Smooth muscle cell (in vitro differentiated cells): ENCODE measurements around the gene TMEM223. TPM values are rescaled to one million over a fixed set of nuclear protein-coding genes. Genes with fewer than 3 reads are reported as not detected.

ENCODE experiments used
- DNase-seq: peaks from one replicate; lab custom pipeline; 2025; ENCODE audit not compliant: unreplicated experiment; lab: John Stamatoyannopoulos, UW
- H2AFZ ChIP-seq: fragments of 200-600 bp; sonication (generic); 2 replicates; pipeline ENCODE4 v1.6.0; 2016; ENCODE audit warnings: antibody characterized with exemption, low read depth, mild to moderate bottlenecking
- H3F3A ChIP-seq: fragments of 200-600 bp; sonication (generic); 2 replicates; pipeline ENCODE4 v1.6.0; 2017; ENCODE audit warnings: antibody characterized with exemption, low read depth
- H3K27ac ChIP-seq: fragments of 200-600 bp; sonication (generic); 2 replicates; pipeline ENCODE4 v1.5.1; 2016; ENCODE audit warnings: low read depth, mild to moderate bottlenecking
- H3K27me3 ChIP-seq: fragments of 200-600 bp; sonication (generic); 2 replicates; pipeline ENCODE4 v1.6.1; 2016; ENCODE audit warnings: low read depth, mild to moderate bottlenecking
- H3K36me3 ChIP-seq: fragments of 200-600 bp; sonication (generic); 2 replicates; pipeline ENCODE4 v1.5.1; 2016; ENCODE audit warnings: low read depth
- H3K4me1 ChIP-seq: fragments of 200-600 bp; sonication (generic); 2 replicates; pipeline ENCODE4 v1.5.1; 2016; ENCODE audit warnings: low read depth
- H3K4me2 ChIP-seq: fragments of 200-600 bp; sonication (generic); 2 replicates; pipeline ENCODE4 v1.6.0; 2016; ENCODE audit warnings: mild to moderate bottlenecking
- H3K4me3 ChIP-seq: fragments of 200-600 bp; sonication (generic); 2 replicates; pipeline ENCODE4 v1.5.1; 2016; ENCODE audit warnings: mild to moderate bottlenecking
- H3K79me2 ChIP-seq: fragments of 200-600 bp; sonication (generic); 2 replicates; pipeline ENCODE4 v1.6.0; 2016; ENCODE audit warnings: low read depth, mild to moderate bottlenecking
- H3K9ac ChIP-seq: fragments of 200-600 bp; sonication (generic); 2 replicates; pipeline ENCODE4 v1.6.0; 2016; ENCODE audit warnings: low read depth
- H3K9me3 ChIP-seq: fragments of 200-600 bp; sonication (generic); replicated peaks from 2 replicates; pipeline ENCODE4 v1.5.1; 2016; ENCODE audit warnings: low read depth
- H4K20me1 ChIP-seq: fragments of 200-600 bp; sonication (generic); 2 replicates; pipeline ENCODE4 v1.6.0; 2016; ENCODE audit warnings: low read depth
- WGBS: methylation state at CpG from one replicate; pipeline ENCODE4 v1.1.7; 2016; ENCODE audit warnings: low lambda C conversion rate; 5-methylcytosine and 5-hydroxymethylcytosine counted together
- polyA plus RNA-seq: library from polyadenylated mRNA; unstranded; fragments of >200 nt; fragmentation: Nextera tagmentation; extraction: Ambion mirVana; gene quantifications from 2 replicates; pipeline ENCODE4 v1.2.1, GENCODE V29; 2016
- total RNA-seq: library from RNA; depleted of rRNA; stranded (reverse); fragments of >200 nt; gene quantifications from 2 replicates; pipeline ENCODE4 v1.2.3, GENCODE V29; 2014
- TF ChIP-seq, protein P1 (sequence below): fragments of 200-600 bp; sonication (generic); IDR thresholded peaks from 2 replicates; pipeline ENCODE4 v1.5.1; 2017; ENCODE audit warnings: borderline replicate concordance, mild to moderate bottlenecking, antibody characterized with exemption; ENCODE audit not compliant: insufficient read depth, poor library complexity, severe bottlenecking

Gene TMEM223
- total and polyA plus RNA-seq, 2 experiments from 2014 or later: 40.8 to 43.2 TPM

- Histone ChIP-seq H3K79me2 (peaks cover 61% of the 10 kb centered on the region), H3K4me2 (no peak overlapping the region), H3K4me1 (peaks cover 5% of the 10 kb centered on the region), H2AFZ (no peak overlapping the region), H3K27ac (no peak overlapping the region), H3K4me3 (no peak overlapping the region), H3K36me3 (no peaks in the 10 kb centered on the region), H3K9ac (no peak overlapping the region), H4K20me1 (peaks cover 12% of the 10 kb centered on the region), H3K27me3 (no peaks in the 10 kb centered on the region), H3F3A (peaks cover 5% of the 10 kb centered on the region), H3K9me3 (no peaks in the 10 kb centered on the region)
- TF ChIP-seq, protein P1, sequence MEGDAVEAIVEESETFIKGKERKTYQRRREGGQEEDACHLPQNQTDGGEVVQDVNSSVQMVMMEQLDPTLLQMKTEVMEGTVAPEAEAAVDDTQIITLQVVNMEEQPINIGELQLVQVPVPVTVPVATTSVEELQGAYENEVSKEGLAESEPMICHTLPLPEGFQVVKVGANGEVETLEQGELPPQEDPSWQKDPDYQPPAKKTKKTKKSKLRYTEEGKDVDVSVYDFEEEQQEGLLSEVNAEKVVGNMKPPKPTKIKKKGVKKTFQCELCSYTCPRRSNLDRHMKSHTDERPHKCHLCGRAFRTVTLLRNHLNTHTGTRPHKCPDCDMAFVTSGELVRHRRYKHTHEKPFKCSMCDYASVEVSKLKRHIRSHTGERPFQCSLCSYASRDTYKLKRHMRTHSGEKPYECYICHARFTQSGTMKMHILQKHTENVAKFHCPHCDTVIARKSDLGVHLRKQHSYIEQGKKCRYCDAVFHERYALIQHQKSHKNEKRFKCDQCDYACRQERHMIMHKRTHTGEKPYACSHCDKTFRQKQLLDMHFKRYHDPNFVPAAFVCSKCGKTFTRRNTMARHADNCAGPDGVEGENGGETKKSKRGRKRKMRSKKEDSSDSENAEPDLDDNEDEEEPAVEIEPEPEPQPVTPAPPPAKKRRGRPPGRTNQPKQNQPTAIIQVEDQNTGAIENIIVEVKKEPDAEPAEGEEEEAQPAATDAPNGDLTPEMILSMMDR: no peak
- 94% methylated on average over 7 of the region's 8 CpGs for WGBS
- DNase-seq: no peak
Measured at GRCh38 chr11:62835336-62835735, 43.5 kb upstream of the TMEM223 start.

DNA sequence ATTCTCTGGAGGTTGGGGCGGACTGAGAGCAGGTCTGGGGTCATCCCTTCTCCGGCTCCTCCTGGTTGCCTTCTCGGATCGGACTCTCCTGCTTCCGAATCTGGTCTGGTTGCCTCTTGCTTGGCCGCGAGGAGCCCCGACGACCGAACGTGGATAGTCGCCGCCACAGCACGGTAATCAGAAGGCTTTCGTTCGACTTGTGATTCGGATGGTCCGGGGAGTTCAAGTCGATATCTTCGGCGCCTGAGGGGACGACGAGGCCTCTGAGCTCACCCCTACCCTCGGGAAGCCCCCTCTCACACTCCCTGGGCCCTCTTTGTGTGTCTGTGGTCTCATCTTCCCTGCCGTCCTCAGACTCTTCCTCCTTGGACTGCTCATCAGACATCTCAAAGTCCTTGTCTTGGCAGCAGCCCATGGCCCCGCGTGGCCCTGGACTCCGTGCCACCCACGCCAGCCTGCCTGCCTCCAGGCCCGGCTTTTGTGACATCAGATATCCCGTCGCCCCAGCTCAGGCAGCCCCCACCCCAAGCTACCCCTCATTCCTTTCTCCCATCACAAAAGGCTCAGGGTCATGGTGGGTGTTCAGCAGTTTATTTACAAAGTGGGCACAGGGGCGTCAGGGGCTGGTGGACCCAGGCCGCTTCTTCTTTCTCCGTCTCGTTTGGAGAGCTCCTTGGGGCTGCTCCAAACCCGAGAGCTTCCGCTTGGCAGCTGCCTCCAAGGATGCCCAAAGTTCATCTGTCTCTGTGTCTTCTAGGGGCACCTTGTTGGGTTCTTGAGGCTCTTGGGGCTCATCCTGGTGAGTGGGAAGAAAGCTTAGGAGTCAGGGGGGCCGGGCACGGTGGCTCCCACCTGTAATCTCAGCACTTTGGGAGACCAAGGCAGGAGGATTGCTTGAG lies 40.8 kb upstream of the TMEM223 start, which contains the start of gene TEX54:
Gene TEX54 (minus strand): TSS at position 506 of the 899 bp plus-strand sequence.
- no peaks in the 10 kb centered on the region for H3K9me3 ChIP-seq
- H3K4me1 ChIP-seq: peaks cover 8% of the 10 kb centered on the region
- peak within 1 kb of the TSS; percentile 98 for H3K27ac ChIP-seq
- H3K36me3 ChIP-seq: no peaks in the 10 kb centered on the region
- H3K4me3 ChIP-seq: peak within 1 kb of the TSS; percentile 100
- TF ChIP-seq, protein P1: no peak
- H3K79me2 ChIP-seq: peaks cover 72% of the 10 kb centered on the region
- H3K9ac ChIP-seq: peak within 1 kb of the TSS; percentile 99
- H3K4me2 ChIP-seq: peak within 1 kb of the TSS; percentile 99
- DNase-seq: peak; percentile 67
- WGBS: 15% methylated on average over 38 of the region's 40 CpGs
- H4K20me1 ChIP-seq: peaks cover 39% of the 10 kb centered on the region
- no peaks in the 10 kb centered on the region for H3K27me3 ChIP-seq
- no peak within 1 kb of the TSS for H2AFZ ChIP-seq
- no peaks in the 10 kb centered on the region for H3F3A ChIP-seq

- H3K4me3 ChIP-seq: peak within 1 kb of the TSS; percentile 100
- DNase-seq: peak; percentile 98
- WGBS: 2% methylated on average over 63 of the region's 65 CpGs
- H3K36me3 ChIP-seq: peaks cover 5% of the 10 kb centered on the region
- H3K9ac ChIP-seq: peak within 1 kb of the TSS; percentile 99
- no peaks in the 10 kb centered on the region for H3K9me3 ChIP-seq
- H3K4me1 ChIP-seq: peaks cover 8% of the 10 kb centered on the region
- H3K27ac ChIP-seq: peak within 1 kb of the TSS; percentile 98
- H4K20me1 ChIP-seq: peaks cover 48% of the 10 kb centered on the region
- H3K79me2 ChIP-seq: peaks cover 72% of the 10 kb centered on the region
- H3K4me2 ChIP-seq: peak within 1 kb of the TSS; percentile 99
- H2AFZ ChIP-seq: no peak within 1 kb of the TSS
- H3K27me3 ChIP-seq: no peaks in the 10 kb centered on the region
- no peaks in the 10 kb centered on the region for H3F3A ChIP-seq
- TF ChIP-seq, protein P1: no peak
Measured at GRCh38 chr11:62831520-62832335, 39.9 kb upstream of the TMEM223 start, which contains the start of gene STX5. STX5 (minus strand) TSS chr11:62832051; CDS start chr11:62831243, 808 bp downstream.
